Putamen (tissue), 1 donor: ENCODE measurements around the gene WDR33.
A peak's percentile ranks its signal among the peaks of the same experiment; 100 is the strongest.

Source experiments
- DNase-seq: peaks from one replicate; pipeline ENCODE4 v3.0.0-alpha.2; 2016; ENCODE audit warnings: low spot score

WDR33 gene

GRCh38 chr2:127655209-127656073, 155.5 kb downstream of the WDR33 start:
- DNase-seq: no peak

- DNase-seq: no peak
These were observed 156.2 kb downstream of the WDR33 start for GRCh38 chr2:127654838-127655175.

- no peak for DNase-seq
These were observed 156.7 kb downstream of the WDR33 start for GRCh38 chr2:127654084-127654837.

GRCh38 chr2:127653421-127654083, 157.4 kb downstream of the WDR33 start:
- DNase-seq: no peak

- DNase-seq: no peak
These were observed 158.1 kb downstream of the WDR33 start for GRCh38 chr2:127652786-127653357.

- DNase-seq: peak; percentile 82
These were observed 158.9 kb downstream of the WDR33 start for GRCh38 chr2:127651971-127652550.

GRCh38 chr2:127651381-127651809, 159.6 kb downstream of the WDR33 start:
- DNase-seq: no peak
